OCI-LY1 (cell line): ENCODE measurements around the gene CERS3.

Experiments used
- H2AFZ ChIP-seq: fragments of 200-600 bp; sonication (generic), shearing (Covaris generic); 2 replicates; pipeline ENCODE4 v1.6.0; 2014; ENCODE audit warnings: antibody characterized with exemption, mild to moderate bottlenecking, low read length
- H3F3A ChIP-seq: fragments of 200-600 bp; sonication (generic), shearing (Covaris generic); 2 replicates; pipeline ENCODE4 v1.6.0; 2014; ENCODE audit warnings: mild to moderate bottlenecking, antibody characterized with exemption, low read length, moderate library complexity; ENCODE audit not compliant: insufficient read depth
- H3K27ac ChIP-seq: fragments of 200-600 bp; sonication (generic); 2 replicates; pipeline ENCODE4 v1.5.1; 2014; ENCODE audit warnings: low read length, mixed run types, mild to moderate bottlenecking, low read depth; ENCODE audit not compliant: poor library complexity, severe bottlenecking
- H3K27me3 ChIP-seq: fragments of 200-600 bp; sonication (generic); 2 replicates; pipeline ENCODE4 v1.6.0; 2014; ENCODE audit warnings: antibody characterized with exemption, mild to moderate bottlenecking, low read length, moderate library complexity; ENCODE audit not compliant: insufficient read depth
- H3K36me3 ChIP-seq: fragments of 200-600 bp; sonication (generic); 2 replicates; pipeline ENCODE4 v1.6.1; 2014; ENCODE audit warnings: mild to moderate bottlenecking, antibody characterized with exemption, low read length, moderate library complexity, mixed read lengths; ENCODE audit not compliant: insufficient read depth
- H3K4me1 ChIP-seq: fragments of 200-600 bp; sonication (generic); 2 replicates; pipeline ENCODE4 v1.5.1; 2014; ENCODE audit warnings: mild to moderate bottlenecking, low read length, moderate library complexity; ENCODE audit not compliant: insufficient read depth, severe bottlenecking
- H3K4me2 ChIP-seq: fragments of 200-600 bp; sonication (generic), shearing (Covaris generic); 2 replicates; pipeline ENCODE4 v1.6.1; 2014; ENCODE audit warnings: low read length
- H3K4me3 ChIP-seq: fragments of 200-600 bp; sonication (generic); 2 replicates; pipeline ENCODE4 v1.5.1; 2014; ENCODE audit warnings: low read length, low read depth, mild to moderate bottlenecking, mixed read lengths; ENCODE audit not compliant: poor library complexity, severe bottlenecking
- H3K79me2 ChIP-seq: fragments of 200-600 bp; shearing (Covaris generic); 2 replicates; pipeline ENCODE4 v1.6.1; 2016; ENCODE audit warnings: mixed run types, low read length, mixed read lengths; ENCODE audit not compliant: insufficient read depth
- H3K9ac ChIP-seq: fragments of 200-600 bp; sonication (generic), shearing (Covaris generic); 2 replicates; pipeline ENCODE4 v1.6.1; 2014; ENCODE audit warnings: mild to moderate bottlenecking, low read length, mixed read lengths
- H3K9me2 ChIP-seq: fragments of 200-600 bp; sonication (generic), shearing (Covaris generic); 2 replicates; pipeline ENCODE4 v1.6.1; 2014; ENCODE audit warnings: low read depth, mild to moderate bottlenecking, low read length, mixed read lengths
- H3K9me3 ChIP-seq: fragments of 200-600 bp; shearing (Covaris generic); 2 replicates; pipeline ENCODE4 v1.6.1; 2014; ENCODE audit warnings: low read length, mixed read lengths
- H4K20me1 ChIP-seq: fragments of 200-600 bp; sonication (generic), shearing (Covaris generic); 2 replicates; pipeline ENCODE4 v1.6.0; 2016; ENCODE audit warnings: mild to moderate bottlenecking, low read length; ENCODE audit not compliant: insufficient read depth
- EZH2 ChIP-seq: fragments of 200-600 bp; sonication (generic), shearing (Covaris generic); IDR thresholded peaks from 2 replicates; pipeline ENCODE4 v1.8.0; 2017; ENCODE audit warnings: borderline replicate concordance, mixed run types, mild to moderate bottlenecking, antibody characterized with exemption, low read length, moderate library complexity, mixed read lengths
- TF ChIP-seq, protein P1 (sequence below): fragments of 200-600 bp; sonication (generic), shearing (Covaris generic); IDR thresholded peaks from 2 replicates; pipeline ENCODE4 v1.5.1; 2017; ENCODE audit warnings: mild to moderate bottlenecking, antibody characterized with exemption, low read length, moderate library complexity, mixed read lengths

Gene CERS3

DNA sequence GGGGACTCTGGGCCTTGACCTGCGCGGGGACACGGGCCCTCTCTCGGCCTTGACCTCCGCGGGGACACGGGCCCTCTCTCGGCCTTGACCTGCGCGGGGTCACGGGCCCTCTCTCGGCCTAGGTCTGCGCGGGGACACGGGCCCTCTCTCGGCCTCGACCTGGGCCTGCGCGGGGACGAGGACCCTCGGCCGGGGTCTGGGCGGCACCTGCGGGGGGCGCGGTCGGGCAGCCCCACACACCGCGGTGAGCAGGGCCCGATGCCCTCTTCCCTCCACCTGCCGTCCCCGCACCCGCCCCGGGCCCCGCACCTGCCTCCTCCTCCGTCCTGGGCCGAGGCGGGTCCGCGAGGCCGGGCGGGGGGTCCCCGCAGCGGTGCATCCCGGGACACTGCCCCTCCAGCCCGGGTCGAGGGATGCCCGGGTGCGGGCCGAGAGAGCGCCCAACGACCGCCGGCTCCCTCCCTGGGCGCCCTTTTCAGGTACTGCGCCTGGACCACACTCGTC is 15.6 kb upstream of the CERS3 start:
- Histone ChIP-seq H2AFZ (no peak overlapping the region), H4K20me1 (no peaks in the 10 kb centered on the region), H3K4me1 (no peaks in the 10 kb centered on the region), H3K9ac (no peak overlapping the region), H3K27ac (no peak overlapping the region), H3K4me3 (no peak overlapping the region), H3F3A (no peaks in the 10 kb centered on the region), H3K27me3 (no peaks in the 10 kb centered on the region), H3K79me2 (no peaks in the 10 kb centered on the region), H3K4me2 (no peak overlapping the region), H3K36me3 (no peaks in the 10 kb centered on the region), H3K9me3 (no peaks in the 10 kb centered on the region), H3K9me2 (no peaks in the 10 kb centered on the region)
- TF ChIP-seq, protein P1, sequence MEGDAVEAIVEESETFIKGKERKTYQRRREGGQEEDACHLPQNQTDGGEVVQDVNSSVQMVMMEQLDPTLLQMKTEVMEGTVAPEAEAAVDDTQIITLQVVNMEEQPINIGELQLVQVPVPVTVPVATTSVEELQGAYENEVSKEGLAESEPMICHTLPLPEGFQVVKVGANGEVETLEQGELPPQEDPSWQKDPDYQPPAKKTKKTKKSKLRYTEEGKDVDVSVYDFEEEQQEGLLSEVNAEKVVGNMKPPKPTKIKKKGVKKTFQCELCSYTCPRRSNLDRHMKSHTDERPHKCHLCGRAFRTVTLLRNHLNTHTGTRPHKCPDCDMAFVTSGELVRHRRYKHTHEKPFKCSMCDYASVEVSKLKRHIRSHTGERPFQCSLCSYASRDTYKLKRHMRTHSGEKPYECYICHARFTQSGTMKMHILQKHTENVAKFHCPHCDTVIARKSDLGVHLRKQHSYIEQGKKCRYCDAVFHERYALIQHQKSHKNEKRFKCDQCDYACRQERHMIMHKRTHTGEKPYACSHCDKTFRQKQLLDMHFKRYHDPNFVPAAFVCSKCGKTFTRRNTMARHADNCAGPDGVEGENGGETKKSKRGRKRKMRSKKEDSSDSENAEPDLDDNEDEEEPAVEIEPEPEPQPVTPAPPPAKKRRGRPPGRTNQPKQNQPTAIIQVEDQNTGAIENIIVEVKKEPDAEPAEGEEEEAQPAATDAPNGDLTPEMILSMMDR: no peak
- TF ChIP-seq EZH2: no peak

DNA sequence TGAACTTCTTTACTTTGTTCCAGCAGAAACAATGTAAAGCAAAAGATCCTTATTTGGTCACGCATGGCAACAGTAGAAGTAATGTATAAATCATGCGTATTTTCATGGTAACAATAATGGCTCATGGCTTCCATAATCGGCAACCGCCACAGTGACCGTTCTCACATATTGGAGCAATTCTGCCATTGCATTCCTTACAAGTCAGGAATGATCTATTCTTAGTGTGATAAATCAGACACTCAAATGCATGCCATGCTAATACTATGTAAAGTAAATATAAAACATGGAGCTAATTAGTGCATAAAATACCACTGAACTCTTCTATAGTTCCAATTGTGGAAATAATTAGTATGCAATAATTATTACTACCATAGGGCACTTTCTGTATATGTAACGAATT is 13.5 kb upstream of the CERS3 start:
- Histone ChIP-seq H3K4me2 (no peak overlapping the region), H3K9me3 (no peaks in the 10 kb centered on the region), H3K4me1 (no peaks in the 10 kb centered on the region), H3K9ac (no peak overlapping the region), H3K27me3 (no peaks in the 10 kb centered on the region), H3F3A (no peaks in the 10 kb centered on the region), H4K20me1 (no peaks in the 10 kb centered on the region), H3K27ac (no peak overlapping the region), H3K79me2 (no peaks in the 10 kb centered on the region), H2AFZ (no peak overlapping the region), H3K4me3 (no peak overlapping the region), H3K9me2 (no peaks in the 10 kb centered on the region), H3K36me3 (no peaks in the 10 kb centered on the region)
- TF ChIP-seq, protein P1: no peak
- TF ChIP-seq EZH2: no peak

DNA sequence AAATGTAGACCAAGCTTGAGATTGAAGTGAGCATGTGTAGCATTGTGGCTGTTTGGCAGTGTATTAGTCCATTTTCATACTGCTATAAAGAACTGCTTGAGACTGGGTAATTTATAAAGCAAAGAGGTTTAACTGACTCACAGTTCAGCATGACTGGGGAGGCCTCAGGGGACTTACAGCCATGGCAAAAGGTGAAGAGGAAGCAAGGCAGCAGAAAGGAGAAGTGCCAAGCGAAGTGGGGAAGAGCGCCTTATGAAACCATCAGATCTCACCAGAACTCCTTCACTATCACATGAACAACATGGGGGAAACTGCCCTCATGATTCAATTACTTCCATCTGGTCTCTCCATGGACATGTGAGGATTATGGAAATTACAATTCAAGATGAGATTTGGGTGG is 8.6 kb upstream of the CERS3 start:
- Histone ChIP-seq H3K9ac (no peak overlapping the region), H3F3A (no peaks in the 10 kb centered on the region), H3K4me2 (no peak overlapping the region), H3K9me2 (no peaks in the 10 kb centered on the region), H3K27me3 (no peaks in the 10 kb centered on the region), H3K4me1 (no peaks in the 10 kb centered on the region), H3K27ac (no peak overlapping the region), H2AFZ (no peak overlapping the region), H4K20me1 (no peaks in the 10 kb centered on the region), H3K79me2 (no peaks in the 10 kb centered on the region), H3K4me3 (no peak overlapping the region), H3K9me3 (no peaks in the 10 kb centered on the region), H3K36me3 (no peaks in the 10 kb centered on the region)
- TF ChIP-seq, protein P1: no peak
- TF ChIP-seq EZH2: no peak
